AML-193 (cell line): ENCODE results near the gene ERBB4.
"Not testable (repeated sequence)": the region's sequence is repeated elsewhere in the genome, so short reads cannot be mapped to it uniquely, and the experiment has no call there.

ENCODE experiments used
- DNase-seq, 2 experiments: peaks; one replicate each; lab custom pipeline; 2025; lab: John Stamatoyannopoulos, UW

The ERBB4 gene

GRCh38 chr2:211729433-211729832, 809.2 kb downstream of the ERBB4 start:
- no peak for DNase-seq

GRCh38 chr2:211724933-211725332, 813.7 kb downstream of the ERBB4 start:
- no peak for DNase-seq

GRCh38 chr2:211723398-211723797, 815.2 kb downstream of the ERBB4 start:
- DNase-seq: no peak

- no peak for DNase-seq
Measured at GRCh38 chr2:211722928-211723327, 815.7 kb downstream of the ERBB4 start.

GRCh38 chr2:211721874-211722273, 816.7 kb downstream of the ERBB4 start:
- not testable (repeated sequence) for DNase-seq

GRCh38 chr2:211709389-211709788, 829.2 kb downstream of the ERBB4 start:
- DNase-seq: peak; percentile 83 to 88

GRCh38 chr2:211692689-211693088, 845.9 kb downstream of the ERBB4 start:
- DNase-seq: no peak

- no peak for DNase-seq
Measured at GRCh38 chr2:211690736-211691135, 847.9 kb downstream of the ERBB4 start.

- DNase-seq: no peak
Measured at GRCh38 chr2:211688196-211688595, 850.4 kb downstream of the ERBB4 start.

- DNase-seq: no peak
Measured at GRCh38 chr2:211674715-211675114, 863.9 kb downstream of the ERBB4 start.

- DNase-seq: no peak
Measured at GRCh38 chr2:211673133-211673905, 865.3 kb downstream of the ERBB4 start.

GRCh38 chr2:211671977-211672376, 866.6 kb downstream of the ERBB4 start:
- no peak for DNase-seq

GRCh38 chr2:211665299-211665698, 873.3 kb downstream of the ERBB4 start:
- DNase-seq: no peak

GRCh38 chr2:211664321-211664720, 874.3 kb downstream of the ERBB4 start:
- no peak for DNase-seq

- no peak for DNase-seq
Measured at GRCh38 chr2:211654211-211654780, 884.3 kb downstream of the ERBB4 start.

GRCh38 chr2:211652327-211652726, 886.3 kb downstream of the ERBB4 start:
- no peak for DNase-seq

GRCh38 chr2:211649331-211649730, 889.3 kb downstream of the ERBB4 start:
- DNase-seq: no peak

- DNase-seq: no peak
Measured at GRCh38 chr2:211631503-211631902, 907.1 kb downstream of the ERBB4 start.

- no peak for DNase-seq
Measured at GRCh38 chr2:211623096-211623495, 915.5 kb downstream of the ERBB4 start.

GRCh38 chr2:211620986-211621385, 917.6 kb downstream of the ERBB4 start:
- DNase-seq: no peak

GRCh38 chr2:211617803-211618202, 920.8 kb downstream of the ERBB4 start:
- no peak for DNase-seq

- peak; percentile 21 to 27 for DNase-seq
Measured at GRCh38 chr2:211611621-211612020, 927.0 kb downstream of the ERBB4 start.

GRCh38 chr2:211611061-211611518, 927.5 kb downstream of the ERBB4 start:
- DNase-seq: peak; percentile 91

GRCh38 chr2:211609127-211609526, 929.5 kb downstream of the ERBB4 start:
- DNase-seq: no peak
